ENCODE data around the gene MAPK13.
A peak's percentile ranks its signal among the peaks of the same experiment; 100 is the strongest.
"Not testable (repeated sequence)": the region's sequence is repeated elsewhere in the genome, so short reads cannot be mapped to it uniquely, and the experiment has no call there.

Gene MAPK13

DNA sequence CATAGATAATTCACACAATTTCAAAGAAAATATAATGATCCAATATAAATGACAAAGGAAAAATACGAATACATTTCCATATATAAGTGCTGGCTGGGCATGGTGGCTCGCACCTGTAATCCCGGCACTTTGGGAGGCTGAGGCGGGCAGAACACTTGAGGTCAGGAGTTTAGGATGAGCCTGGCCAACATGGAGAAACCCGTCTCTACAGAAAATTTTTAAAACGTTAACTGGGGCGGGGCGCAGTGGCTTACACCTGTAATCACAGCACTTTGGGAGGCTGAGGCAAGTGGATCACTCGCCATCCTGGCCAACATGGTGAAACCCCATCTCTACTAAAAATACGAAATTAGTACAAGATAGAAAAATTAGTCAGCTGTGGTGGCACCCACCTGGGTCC, 14.9 kb upstream of the MAPK13 start:
- DNase-seq = no peak

DNA sequence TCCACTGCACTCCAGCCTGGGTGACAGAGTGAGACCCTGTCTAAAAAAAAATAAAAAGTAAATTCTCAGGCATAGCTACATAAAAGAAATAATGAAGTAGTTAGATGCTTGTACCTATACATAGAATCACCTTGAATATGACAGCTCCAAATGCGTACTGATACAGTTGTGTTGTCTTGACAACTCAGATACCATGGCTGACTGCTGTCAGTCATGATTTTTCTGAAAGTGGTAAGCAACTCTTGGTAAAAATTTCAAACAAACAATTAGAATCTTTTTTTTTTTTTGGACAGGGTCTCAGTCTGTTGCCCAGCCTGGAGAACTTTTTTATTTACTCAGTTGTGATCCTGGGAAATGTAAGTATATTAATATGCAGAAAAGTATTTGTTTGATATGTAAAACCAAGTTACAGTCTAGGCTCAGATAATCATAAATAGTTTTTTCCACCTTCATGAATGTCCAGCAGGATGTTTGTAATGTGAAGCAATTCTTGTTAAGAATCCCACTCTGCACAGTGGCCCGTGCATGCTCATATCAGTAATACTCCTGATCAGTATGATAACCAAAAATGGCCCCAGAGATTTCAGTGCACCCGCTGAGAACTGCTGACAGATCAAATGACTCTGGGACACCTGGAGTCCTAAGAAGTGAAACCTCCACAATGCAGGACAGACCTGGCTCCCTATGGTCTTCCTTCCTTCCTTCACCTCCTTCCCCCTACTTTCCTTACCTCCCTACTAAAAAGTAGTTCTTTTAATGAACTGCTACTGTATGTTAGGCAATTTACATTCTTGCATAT, 14.0 kb upstream of the MAPK13 start:
- no peak for DNase-seq

DNA sequence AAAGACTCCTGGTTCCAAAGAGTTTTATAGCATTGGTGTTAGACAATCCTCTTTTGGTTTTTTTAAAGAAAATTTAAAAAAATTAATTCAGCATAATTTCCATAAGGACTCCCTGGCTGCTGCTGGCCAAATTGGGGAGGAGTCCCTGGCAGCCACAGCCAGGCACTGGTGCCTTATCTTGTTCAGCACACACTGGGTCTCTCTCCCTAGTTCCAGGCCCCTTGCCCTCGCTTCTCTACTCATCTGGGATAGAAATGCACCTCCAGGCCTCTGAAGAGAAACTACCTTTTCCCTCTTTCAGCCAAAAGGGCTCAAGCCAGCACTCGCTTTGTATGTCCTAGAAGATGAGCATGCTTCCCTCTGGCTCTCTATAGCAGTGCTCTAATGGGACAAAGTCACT, 13.4 kb upstream of the MAPK13 start:
- no peak for DNase-seq

DNA sequence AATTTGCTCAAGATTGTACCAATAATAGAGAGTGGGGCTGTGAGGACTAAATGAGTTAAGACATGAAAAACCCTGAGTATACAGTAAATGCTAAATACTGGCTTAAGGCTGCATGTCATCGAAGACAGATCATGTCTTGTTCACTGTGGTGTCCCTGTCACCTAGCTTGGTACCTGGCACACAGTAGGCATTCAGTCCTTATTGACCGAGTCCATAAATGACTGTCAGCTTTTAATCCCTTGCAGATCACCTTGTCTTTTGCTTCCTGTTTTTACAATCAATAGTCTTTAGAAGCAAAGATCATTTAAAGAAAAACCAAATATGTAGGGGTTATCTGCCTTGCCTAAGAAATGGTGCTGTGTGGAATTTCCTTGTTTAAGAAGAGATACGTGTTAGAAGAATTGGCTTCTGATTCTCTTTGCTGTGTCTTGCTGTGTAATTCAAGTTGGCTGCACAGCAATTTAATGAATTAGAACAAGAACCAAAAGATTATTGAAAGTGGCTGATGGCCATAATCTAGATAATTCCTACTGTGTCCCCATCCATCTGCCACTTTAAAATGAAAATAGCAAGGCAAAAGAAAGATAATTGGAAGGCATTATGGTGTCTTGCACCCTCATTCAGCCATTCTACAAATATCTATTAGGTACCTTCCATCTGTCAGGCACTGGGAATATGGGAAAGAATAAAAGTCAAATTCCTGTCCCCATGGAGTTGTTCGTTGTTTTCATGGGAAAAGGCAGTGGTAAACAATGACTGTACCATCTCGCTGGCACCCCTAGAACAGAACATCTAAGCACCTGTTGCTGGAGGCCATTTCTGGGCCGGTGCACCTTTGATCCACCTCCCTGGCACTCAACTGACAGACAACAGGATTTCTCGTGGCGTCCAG, 12.4 kb upstream of the MAPK13 start:
- no peak for DNase-seq

DNA sequence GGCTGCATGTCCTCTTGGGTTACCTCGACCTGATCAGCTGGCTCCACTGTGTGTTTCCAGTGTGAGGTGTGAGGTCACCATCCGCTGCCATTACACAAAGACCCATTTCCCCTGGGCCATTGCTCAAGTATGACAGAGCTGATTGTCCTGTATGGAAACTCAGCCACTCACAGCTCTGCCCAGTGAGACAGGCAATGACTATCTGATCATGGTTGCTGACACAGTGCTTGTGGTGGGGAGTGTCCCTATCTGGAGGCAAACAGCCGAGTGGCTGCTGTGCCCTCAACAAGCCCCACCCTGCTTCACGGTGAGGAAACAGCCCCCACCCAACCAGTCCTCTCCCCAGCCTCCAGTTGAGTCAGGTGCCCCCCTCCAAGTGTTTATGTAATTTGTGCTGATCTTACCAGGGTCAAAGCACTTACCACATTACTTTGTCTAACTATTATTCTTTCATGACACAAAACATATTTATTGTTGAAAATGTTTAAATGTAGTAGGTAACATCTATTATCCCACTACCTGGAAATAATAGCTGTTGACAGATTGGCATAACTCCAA, 11.7 kb upstream of the MAPK13 start:
- peak; percentile 29 for DNase-seq

DNA sequence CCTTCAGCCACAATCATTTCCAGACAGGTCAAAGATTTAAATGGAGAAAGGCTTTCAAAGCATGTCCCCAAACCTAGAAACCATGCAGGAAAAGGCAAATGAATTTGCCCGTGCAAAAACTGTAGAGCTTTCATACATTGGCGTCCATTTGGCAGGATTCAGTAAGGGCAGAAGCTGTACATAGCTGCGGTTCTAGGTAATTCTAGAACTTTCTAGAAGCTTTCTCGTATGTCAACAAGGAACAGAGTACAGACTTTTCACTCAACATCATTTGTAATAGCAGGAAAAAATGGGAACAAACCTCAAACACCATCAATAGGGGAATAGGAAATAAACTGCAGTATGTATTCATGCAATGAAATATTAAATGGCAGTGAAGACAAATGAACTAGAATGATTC, 11.1 kb upstream of the MAPK13 start:
- no peak for DNase-seq

DNA sequence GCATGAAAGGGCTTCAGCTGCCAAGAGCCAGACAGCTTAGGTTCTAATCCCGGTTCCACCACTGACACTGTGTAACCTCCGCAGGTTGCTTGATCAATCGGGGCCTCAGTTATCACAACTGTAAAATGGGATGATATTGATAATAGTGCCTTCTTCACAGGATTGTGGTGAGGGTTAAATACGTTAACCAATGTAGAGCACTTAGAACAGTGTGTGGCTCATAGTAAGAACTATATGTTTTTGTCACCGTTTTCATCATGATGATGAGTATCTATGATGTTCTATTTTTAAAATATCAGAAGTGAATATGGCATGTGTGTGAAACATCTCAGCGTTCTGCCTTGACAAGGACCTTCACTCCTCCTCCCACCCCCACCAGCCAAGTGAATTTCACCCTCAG, 10.3 kb upstream of the MAPK13 start:
- DNase-seq = no peak

DNA sequence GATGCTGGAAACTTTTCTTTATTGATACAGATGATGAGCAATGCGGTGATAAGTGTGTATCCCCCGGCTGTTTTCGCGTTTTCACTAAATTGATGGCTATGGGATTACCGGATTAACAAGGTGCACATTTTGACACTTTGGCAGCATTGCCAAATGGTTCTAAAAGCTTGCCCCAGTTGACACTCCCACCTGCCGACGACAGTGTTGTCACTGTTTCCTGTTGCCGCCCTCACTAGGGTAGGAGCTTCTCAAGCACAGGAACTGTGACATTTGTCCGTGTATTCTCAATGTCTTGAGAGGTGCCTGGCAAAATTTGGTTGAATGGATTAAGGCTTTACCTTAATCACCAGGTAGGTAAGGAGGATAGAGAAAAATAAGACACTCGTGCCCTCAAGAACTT, 9.8 kb upstream of the MAPK13 start:
- peak; percentile 68 for DNase-seq

DNA sequence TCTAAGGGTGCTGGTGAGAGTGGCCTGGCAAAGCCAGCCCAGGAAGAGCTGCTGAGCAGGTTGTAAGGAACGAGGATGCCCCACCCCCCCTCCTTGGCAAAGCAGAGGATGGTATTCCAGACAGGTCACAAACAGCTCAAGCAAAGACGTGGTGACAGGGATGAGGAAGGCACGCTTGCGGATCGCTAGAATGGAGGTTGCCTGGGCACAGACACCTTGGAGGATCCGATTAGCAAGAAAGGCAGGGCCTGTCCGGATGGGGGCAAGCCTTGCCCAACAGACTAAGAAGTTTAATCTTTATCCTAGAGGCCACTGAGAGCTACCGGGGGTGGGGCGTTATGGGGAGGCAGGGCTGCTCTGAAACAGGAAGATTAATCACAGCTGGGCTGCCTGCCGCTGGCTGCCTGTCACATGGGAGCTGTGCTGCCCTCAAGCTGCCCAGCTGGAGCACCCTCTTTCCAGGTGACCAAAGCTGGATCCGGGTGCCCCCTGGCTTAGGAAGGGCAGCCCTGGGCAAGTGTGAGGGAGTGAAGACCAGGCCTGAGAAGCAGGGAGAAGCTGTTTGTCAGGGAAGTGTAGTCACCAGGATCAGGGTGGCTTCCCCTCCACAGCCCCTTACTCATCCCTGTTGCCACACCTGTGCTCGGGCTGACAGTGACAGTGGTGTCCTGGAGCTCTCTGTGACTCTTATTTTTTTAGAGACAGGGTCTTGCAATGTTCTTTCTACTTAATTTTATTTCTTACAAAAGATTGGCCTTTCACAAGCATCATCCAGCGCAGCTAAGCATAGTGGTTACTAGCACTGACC, 9.1 kb upstream of the MAPK13 start:
- DNase-seq = peak; percentile 68

DNA sequence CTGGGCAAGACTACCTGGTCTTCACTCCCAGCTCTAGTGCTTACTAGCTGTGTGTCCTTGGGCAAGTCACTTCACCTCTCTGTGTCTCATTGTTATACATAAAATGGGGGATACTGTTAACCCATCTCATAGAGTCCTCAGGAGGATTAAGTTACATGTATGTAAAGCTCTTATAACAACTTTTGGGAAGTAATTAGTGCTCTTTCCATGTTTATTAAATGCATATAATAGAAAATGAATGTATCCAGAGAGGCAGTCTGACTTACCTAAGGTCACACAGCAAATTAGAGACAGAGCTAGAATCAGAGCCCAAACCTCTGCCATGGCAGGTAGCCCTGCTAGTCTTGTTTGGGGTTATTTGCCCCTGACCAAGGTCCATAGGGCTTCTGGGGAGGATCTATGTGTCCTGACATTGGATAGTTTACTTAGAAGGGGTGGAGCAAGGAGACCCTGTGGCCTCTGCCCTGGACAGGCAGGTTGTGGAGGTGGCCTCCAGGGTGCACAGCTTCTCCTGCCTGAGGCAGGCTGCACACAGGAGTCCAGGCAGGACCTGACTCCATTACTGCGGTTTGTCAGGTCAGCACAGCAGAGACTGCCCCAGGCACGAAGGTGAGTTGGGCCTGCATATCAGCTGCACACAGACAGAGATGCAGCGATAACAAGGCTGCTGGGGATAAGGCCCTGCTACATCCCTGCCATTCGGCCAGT, 8.4 kb upstream of the MAPK13 start:
- no peak for DNase-seq

DNA sequence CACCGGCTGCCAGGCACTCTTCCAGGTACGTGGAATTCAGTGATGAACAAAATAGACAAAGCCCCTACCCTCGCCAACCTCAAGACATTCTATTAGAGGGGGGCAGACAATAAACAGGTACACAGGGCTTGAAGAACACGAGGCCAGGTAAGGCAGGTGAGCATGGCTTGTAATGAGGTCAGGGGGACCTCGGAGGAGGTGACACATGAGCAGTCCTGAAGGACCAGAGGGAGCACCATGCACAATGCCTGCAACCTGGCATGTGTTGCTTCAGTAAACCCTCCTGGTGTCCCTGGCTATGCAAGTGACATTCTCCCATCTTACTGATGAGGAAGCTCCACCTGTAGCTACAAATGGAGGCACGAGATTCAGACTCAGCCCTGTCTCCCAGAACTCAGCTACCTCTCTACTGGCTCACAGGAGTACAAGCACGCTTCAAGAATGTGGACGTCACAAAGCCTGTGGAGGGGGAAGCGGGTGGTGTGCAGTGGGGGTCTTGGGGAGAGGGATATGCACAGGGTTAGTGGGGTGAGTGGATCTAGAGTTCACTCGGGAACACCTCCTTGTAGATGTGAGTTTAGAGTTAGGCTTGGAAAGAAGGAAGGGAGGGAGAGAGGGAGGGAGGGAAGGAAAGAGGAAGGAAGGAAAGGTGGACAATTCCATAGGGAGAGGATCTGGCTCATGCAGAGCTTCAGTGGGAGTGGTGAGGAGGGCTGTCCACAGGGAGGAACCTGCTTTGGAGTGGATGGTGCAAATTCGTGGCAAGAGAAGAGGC, 7.6 kb upstream of the MAPK13 start:
- DNase-seq = no peak

DNA sequence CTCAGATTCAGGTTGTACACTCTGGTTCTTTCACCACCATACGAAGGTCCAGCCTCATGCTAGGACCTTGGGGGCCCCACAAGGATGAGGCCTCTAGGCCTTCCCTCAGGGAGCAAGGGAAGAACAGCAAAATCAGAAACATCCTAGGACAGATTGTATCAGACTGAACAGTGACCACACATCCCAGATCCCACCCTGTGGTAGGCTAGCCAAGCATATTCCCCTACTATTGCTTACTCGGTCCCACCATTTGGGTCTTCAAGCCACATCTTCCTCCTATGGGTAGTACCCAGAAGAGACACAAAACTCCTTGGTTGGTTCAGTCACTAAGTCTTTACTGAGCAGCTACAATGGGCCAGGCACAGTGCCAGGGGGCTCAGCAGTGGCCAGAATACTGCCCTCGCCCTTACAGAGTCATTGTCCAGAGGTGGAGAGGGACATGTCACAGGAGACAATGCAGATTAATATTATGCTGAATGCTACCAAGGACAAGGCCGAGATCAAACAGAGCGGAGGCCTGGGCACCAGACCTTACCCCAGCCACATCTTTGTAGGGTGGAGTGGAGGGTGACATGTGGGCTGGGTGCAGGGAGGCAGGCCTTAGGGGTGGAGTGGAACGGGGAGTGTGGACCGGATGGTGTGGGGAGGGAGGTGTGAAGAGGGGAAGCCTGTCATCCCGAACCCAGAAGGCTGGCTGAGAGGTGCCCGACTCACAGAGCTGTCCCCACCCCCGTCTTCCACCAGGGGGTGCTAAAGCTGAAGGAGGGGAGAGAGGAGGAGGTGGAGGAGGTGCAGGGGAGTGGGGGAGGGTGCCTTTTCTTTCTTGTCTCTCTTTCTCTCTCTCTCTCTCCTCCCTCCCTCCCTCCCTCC, 6.8 kb upstream of the MAPK13 start:
- DNase-seq = peak; percentile 74

DNA sequence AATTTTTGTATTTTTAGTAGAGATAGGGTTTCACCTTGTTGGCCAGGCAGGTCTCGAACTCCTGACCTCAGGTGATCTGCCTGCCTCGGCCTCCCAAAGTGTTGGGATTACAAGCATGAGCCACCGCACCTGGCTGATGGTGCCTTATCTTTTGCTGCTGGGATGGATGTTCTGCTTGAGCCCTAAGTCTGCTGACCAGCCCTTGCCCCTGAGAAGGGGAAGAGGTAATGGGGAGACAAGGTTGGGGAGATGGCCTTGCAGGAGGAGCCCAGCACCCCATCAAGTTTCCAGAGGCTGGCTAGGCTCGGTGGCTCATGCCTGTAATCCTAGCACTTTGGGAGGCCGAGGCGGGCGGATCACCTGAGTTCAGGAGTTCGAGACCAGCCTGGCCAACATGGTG, 6.0 kb upstream of the MAPK13 start:
- DNase-seq = not testable (repeated sequence)

DNA sequence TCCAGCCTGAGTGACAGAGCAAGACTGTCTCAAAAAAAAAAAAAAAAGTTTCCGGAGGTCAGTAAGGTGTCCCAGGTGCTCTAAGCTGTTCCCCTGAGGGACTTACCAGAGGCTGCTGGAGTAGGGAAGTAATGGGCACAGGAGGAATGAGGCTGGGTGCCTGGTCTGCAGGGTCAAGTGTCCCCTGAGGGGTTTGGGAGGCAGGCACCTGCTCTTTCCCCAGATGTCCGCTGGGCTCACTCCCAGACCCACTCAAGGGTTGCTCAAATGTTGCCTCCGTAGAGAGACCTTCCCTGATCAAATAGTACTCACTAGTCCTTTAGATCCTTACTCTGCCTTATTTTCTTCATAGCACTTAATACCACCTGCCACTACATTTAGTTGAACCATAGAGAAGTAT, 5.4 kb upstream of the MAPK13 start:
- peak; percentile 52 for DNase-seq

DNA sequence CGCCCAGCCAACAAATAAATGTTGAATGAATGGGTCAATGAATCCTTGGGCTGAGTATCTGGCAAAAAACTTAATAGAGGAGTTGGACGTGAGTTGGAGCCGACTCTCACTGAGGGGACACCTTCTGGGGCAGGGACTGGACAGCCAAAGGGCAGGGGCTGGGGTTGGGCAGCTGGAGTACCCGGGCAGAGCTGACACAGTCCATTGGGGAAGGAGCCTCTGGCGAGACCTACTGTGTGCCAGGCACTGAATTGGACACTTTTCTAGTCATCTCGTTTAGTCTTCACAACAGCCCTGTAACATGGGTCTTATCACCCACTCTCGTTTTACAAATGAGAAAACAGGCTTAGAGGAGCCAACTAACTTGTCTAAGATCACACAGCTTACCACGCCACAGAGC, 4.7 kb upstream of the MAPK13 start:
- no peak for DNase-seq

DNA sequence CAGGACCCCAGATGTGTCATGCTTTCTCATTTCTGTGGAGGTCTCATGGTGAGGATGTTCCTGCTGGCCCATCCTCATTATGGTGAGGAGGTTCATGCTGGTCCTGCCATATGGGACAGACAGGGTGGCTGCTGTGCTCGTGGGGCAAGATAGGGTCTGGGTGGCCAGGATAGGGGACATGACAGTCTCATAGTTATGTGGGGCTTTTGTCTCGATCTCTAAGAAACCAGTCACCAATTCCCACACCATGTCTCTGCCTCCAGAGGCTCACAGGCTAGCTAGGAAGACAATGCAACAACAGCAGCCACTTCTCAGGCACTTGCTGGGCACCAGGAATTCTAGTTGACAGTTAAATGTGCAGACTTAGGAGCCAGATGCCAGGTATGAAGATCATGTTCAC, 4.2 kb upstream of the MAPK13 start:
- no peak for DNase-seq

DNA sequence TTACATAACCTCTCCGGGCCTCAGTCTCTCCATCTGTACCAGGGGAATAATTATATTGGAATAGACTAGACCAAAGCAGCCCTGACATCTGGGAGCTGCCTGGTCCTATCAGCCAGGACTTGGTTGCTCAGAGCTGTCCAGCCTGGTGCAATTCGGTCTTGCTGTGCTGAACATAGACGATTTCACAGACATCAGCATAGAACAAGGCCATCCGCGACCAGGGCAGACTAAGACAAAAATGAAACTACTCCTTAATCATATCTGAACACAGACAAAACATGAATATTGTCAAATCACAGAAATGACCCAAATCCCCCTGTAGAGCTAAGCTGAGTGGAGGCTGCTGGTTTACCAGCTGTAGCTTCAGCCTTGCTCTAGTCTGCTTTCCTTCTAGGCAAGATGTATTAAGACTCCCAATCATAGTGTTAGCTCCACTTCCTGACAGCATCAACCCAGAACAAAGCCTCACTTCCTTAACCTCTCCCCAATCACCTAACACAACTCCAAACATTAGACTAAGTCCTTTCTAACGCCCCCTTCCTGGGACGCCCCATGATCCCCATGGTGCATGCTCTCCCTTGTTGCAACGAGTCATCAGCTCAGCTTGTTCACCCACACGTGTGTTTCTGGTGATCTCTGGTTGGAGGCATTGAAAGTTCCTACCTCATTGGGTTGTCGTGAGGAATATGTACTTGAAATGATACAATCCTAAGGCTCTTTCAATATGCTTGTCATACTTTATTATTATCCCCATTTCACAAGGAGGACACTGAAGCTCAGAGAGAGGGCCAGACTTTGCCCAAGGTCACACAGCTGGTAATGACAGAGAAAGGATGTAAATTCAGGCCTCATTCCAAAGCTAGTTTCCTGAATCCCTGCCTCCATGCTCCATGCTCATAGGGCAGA, 3.5 kb upstream of the MAPK13 start:
- DNase-seq = no peak

DNA sequence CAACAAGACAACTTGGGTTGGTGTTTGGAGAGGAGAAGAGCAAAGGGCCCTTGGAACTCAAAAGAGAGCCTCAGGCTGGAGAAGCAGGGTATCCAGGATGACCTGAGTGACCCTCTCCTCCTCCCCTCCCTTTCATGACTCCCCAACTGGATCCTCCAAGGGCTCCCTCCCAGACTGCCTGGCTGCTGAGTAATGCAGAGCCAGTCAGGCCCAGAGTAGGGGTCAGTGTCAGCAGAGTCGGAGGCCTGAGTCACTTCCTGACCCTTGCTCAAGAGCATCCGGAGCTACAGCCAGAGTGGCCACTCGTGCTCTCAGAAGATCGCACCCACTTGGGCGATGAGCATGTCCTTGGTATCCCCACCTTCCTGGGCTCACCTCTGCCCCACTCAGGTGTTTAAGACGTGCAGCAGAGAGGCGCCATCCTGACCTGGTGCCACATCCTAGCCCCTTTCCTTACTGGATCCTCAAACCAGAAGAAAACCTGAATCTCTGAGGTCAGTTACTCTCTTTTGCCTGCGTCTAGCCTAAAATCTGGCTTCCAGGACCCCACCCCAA, 2.8 kb upstream of the MAPK13 start:
- no peak for DNase-seq

DNA sequence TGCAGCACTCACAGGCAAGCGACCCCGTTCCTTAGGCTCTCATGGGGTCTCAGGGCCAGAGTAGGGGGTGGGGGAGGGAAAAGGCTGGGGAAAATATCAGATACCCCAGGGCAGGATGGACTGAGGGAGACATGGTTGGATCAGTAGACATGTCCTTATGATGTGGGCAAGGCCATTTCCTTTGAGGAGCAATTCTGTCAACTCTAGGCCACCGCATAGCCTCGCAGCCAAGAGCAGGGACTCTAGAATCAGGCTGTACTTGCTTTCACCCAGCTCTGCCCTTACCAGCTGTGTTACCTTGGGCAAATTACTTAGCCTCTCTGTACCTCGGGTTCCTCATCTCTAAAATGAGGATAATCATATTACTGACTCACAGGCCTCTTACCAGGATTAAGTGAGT, 2.2 kb upstream of the MAPK13 start:
- DNase-seq = no peak

Data from NCI-H510A treated with DMSO at 0.1 percent for 48 hours (cell line).